A549 (cell line): Measurements from ENCODE around the gene VASN. TPM values are rescaled to one million over a fixed set of nuclear protein-coding genes. Genes with fewer than 3 reads are reported as not detected.
A peak's percentile ranks its signal among the peaks of the same experiment; 100 is the strongest.

Source experiments
- ATAC-seq, 2 experiments: fragments of 200-7000 bp in 1 of 2; fragments of >200 bp in 1 of 2; cut with Nextera tagmentation in 1 of 2; cut with Tn5 transposase in 1 of 2; 3 replicates each; pipeline versions ENCODE4 v1.8.0 to v1.9.1; 2018 to 2020; ENCODE audit warnings: mild to moderate bottlenecking in 1 of 2, moderate library complexity in 1 of 2
- CTCF ChIA-PET: fragments of 300-600 bp; sonication (Branson Sonifier 250); formaldehyde crosslinking; extraction: SDS; loops from one replicate; lab custom pipeline; 2021; ENCODE audit warnings: antibody characterized with exemption, inconsistent platforms; lab: Yijun Ruan, JAX
- POLR2A ChIA-PET: fragments of 350-600 bp; formaldehyde crosslinking; extraction: SDS; loops from one replicate; lab custom pipeline; 2021; ENCODE audit warnings: antibody characterized with exemption, inconsistent platforms; lab: Yijun Ruan, JAX
- DNase-seq, 2 experiments: peaks; one replicate each; pipeline versions ENCODE4 v3.0.0 to v3.0.0-alpha.2; 2011 to 2016; ENCODE audit warnings: low read depth in 1 of 2, low spot score in 1 of 2
- FAIRE-seq: peaks from 2 replicates; lab custom pipeline; 2011; peaks lifted over from hg19 to GRCh38; lab: Jason Lieb, UNC
- H3K27ac ChIP-seq, 2 experiments: fragments of >200 bp; sonication (Bioruptor Twin); formaldehyde crosslinking; 3 replicates each; pipeline ENCODE4 v1.5.1; 2016 to 2017
- H3K4me1 ChIP-seq: fragments of >200 bp; sonication (Bioruptor Twin); formaldehyde crosslinking; 3 replicates; pipeline ENCODE4 v1.6.1; 2016
- H3K4me2 ChIP-seq: fragments of >200 bp; sonication (Bioruptor Twin); formaldehyde crosslinking; 3 replicates; pipeline ENCODE4 v1.6.1; 2016
- H3K4me3 ChIP-seq: fragments of >200 bp; sonication (Bioruptor Twin); formaldehyde crosslinking; 3 replicates; pipeline ENCODE4 v1.5.1; 2016
- H3K9me3 ChIP-seq: fragments of >200 bp; sonication (Bioruptor Twin); formaldehyde crosslinking; 3 replicates; pipeline ENCODE4 v1.6.1; 2016
- CBX8 ChIP-seq: fragments of 200-600 bp; sonication (generic); IDR thresholded peaks from 2 replicates; pipeline ENCODE4 v1.6.1; 2016
- CTCF ChIP-seq: fragments of >200 bp; sonication (Bioruptor Twin); formaldehyde crosslinking; IDR thresholded peaks from 3 replicates; pipeline ENCODE4 v1.5.1; 2016
- ELK1 ChIP-seq: fragments of 150-350 bp; IDR thresholded peaks from 2 replicates; pipeline ENCODE4 v1.6.1; 2014; ENCODE audit warnings: low read depth, mild to moderate bottlenecking, low read length
- FOXS1 ChIP-seq: fragments of 250-450 bp; sonication (Bioruptor Pico); IDR thresholded peaks from 2 replicates; pipeline ENCODE4 v1.5.0; 2020; ENCODE audit warnings: mild to moderate bottlenecking, moderate library complexity
- HDAC2 ChIP-seq: fragments of 200-600 bp; sonication (generic); IDR thresholded peaks from 2 replicates; pipeline ENCODE4 v1.6.1; 2016
- MAX ChIP-seq: IDR thresholded peaks from 2 replicates; pipeline ENCODE4 v1.6.1; 2012
- PBX3 ChIP-seq: IDR thresholded peaks from 2 replicates; pipeline ENCODE4 v1.6.1; 2012
- RAD21 ChIP-seq, 2 experiments: fragments of >200 bp in 1 of 2; sonication (Bioruptor Twin) in 1 of 2; formaldehyde crosslinking in 1 of 2; IDR thresholded peaks in 1 of 2; conservative IDR thresholded peaks in 1 of 2; 2 replicates in 1 of 2; 3 replicates in 1 of 2; pipeline ENCODE4 v1.6.1; 2012 to 2018; ENCODE audit warnings: inconsistent platforms in 1 of 2
- SMC3 ChIP-seq: fragments of >200 bp; sonication (Bioruptor Twin); formaldehyde crosslinking; IDR thresholded peaks from 3 replicates; pipeline ENCODE4 v1.6.1; 2018; ENCODE audit warnings: inconsistent platforms
- ZSCAN20 ChIP-seq: fragments of 250-450 bp; sonication (Bioruptor Pico); IDR thresholded peaks from 2 replicates; pipeline ENCODE4 v1.8.0; 2022; ENCODE audit warnings: mild to moderate bottlenecking, moderate library complexity
- WGBS: methylation state at CpG from one replicate; pipeline ENCODE4 v1.1.6; 2017; ENCODE audit errors: missing lambda C conversion rate; 5-methylcytosine and 5-hydroxymethylcytosine counted together
- polyA plus RNA-seq, 4 experiments: library from polyadenylated mRNA; depleted of rRNA in 3 of 4; stranded (reverse); fragments of >200 nt; fragmentation: RNase III in 1 of 4; extraction: RNeasy Plus Mini Kit Qiagen cat#74134 plus additional on column Dnase treatment in 1 of 4; gene quantifications; 2 replicates in 3 of 4; 3 replicates in 1 of 4; pipeline ENCODE4 v1.2.3, GENCODE V29; 2011 to 2017

The VASN gene
- polyA plus RNA-seq, 2 of the 4 experiments (the other 2 are of a cell fraction) = 2.3 to 4.0 TPM

- H3K9me3 ChIP-seq = no peaks in the 10 kb centered on the region
- no peak overlapping the region for H3K4me3 ChIP-seq
- peaks cover 61% of the 10 kb centered on the region for H3K4me1 ChIP-seq
- ATAC-seq = peak in 1 of 2 experiments; percentile 32; a peak in 3 of 6 replicates
- POLR2A ChIA-PET = interaction anchor here (0.7 kb wide), 1 partner anchor 12 kb away, joined by 3 read pairs; the partner anchor contains the start of gene GLIS2
- H3K4me2 ChIP-seq = peak overlapping the region; percentile 67
- FAIRE-seq = no peak
- TF ChIP-seq ELK1 = no peak
- TF ChIP-seq RAD21 (conservative IDR thresholded peaks at IDR 0.05 in 1 of 2, IDR thresholded peaks at IDR 0.05 in 1 of 2) = peak in 1 of 2 experiments; percentile 27; a peak in 1 of 5 replicates
- TF ChIP-seq, all 56 proteins: peak for 1
- H3K27ac ChIP-seq = peak overlapping the region; percentile 60 to 87
- CTCF ChIA-PET = interaction anchor here (0.9 to 22.8 kb wide), 15 partner anchors 13 to 345 kb away, joined by 3 to 423 read pairs (median 8); partner anchors contain the start of genes GLIS2, PAM16 and TFAP4
- DNase-seq = no peak
- WGBS = 61% methylated on average over 6 of the region's 30 CpGs
Observed at GRCh38 chr16:4328046-4328781, 43.4 kb upstream of the VASN start.

GRCh38 chr16:4328782-4329775, 42.6 kb upstream of the VASN start:
- no peak overlapping the region for H3K4me3 ChIP-seq
- H3K9me3 ChIP-seq = no peaks in the 10 kb centered on the region
- no peak for FAIRE-seq
- H3K4me1 ChIP-seq = peaks cover 52% of the 10 kb centered on the region
- H3K27ac ChIP-seq = peak overlapping the region; percentile 60 to 87
- H3K4me2 ChIP-seq = peak overlapping the region; percentile 67
- CTCF ChIA-PET = interaction anchor here (0.9 to 22.8 kb wide), 19 partner anchors 12 to 346 kb away, joined by 3 to 423 read pairs (median 12); partner anchors contain the start of genes GLIS2, PAM16 and TFAP4
- TF ChIP-seq ZSCAN20 (no peak), FOXS1 (CRISPR knock-in tag) (no peak)
- TF ChIP-seq, all 56 proteins: peak for 0
- ATAC-seq = peak; percentile 7 to 10; a peak in 3 of 6 replicates
- 53% methylated on average over 15 of the region's 17 CpGs for WGBS
- no peak for DNase-seq
- POLR2A ChIA-PET = no interaction called here

GRCh38 chr16:4330277-4330874, 41.3 kb upstream of the VASN start:
- ATAC-seq (peak; percentile 84 to 90), DNase-seq (peak; percentile 72 to 77), FAIRE-seq (no peak)
- ChIA-PET CTCF (interaction anchor here (0.6 to 22.8 kb wide), 26 partner anchors 10 to 826 kb away, joined by 3 to 423 read pairs (median 6); partner anchors contain the start of genes GLIS2 and TFAP4), POLR2A (interaction anchor here (0.6 to 0.9 kb wide), 5 partner anchors 23 to 219 kb away, joined by 3 to 5 read pairs (median 3); no protein-coding TSS in a partner anchor)
- WGBS = 60% methylated on average over 9 of the region's 14 CpGs
- Histone ChIP-seq H3K4me2 (no peak overlapping the region), H3K4me3 (no peak overlapping the region), H3K4me1 (peaks cover 44% of the 10 kb centered on the region), H3K27ac (peak overlapping the region in 1 of 2 experiments; percentile 87; a peak in 1 of 6 replicates), H3K9me3 (no peaks in the 10 kb centered on the region)
- TF ChIP-seq MAX = 0 out of 2 replicates have a peak, but pooled peaks have one; percentile 17
- peak; percentile 25; the same call in 1 of the 2 replicates for TF ChIP-seq PBX3
- no peak for TF ChIP-seq HDAC2
- peak; percentile 92 for TF ChIP-seq CTCF
- peak; percentile 94 to 97 for TF ChIP-seq RAD21 (conservative IDR thresholded peaks at IDR 0.05 in 1 of 2, IDR thresholded peaks at IDR 0.05 in 1 of 2)
- TF ChIP-seq SMC3 = peak; percentile 98
- TF ChIP-seq CBX8 = no peak
